DND-41 (cell line): Measurements from ENCODE around the gene FASTK.

ENCODE experiments used
- EZH2 ChIP-seq: IDR thresholded peaks from 3 replicates; pipeline ENCODE4 v1.6.1; 2012; ENCODE audit warnings: borderline replicate concordance, low read depth, mild to moderate bottlenecking, moderate library complexity, low read length, inconsistent platforms; ENCODE audit not compliant: severe bottlenecking
- TF ChIP-seq, protein P1 (sequence below): IDR thresholded peaks from 2 replicates; pipeline ENCODE4 v1.5.1; 2012; ENCODE audit warnings: borderline replicate concordance, low read length, moderate library complexity, mild to moderate bottlenecking; ENCODE audit not compliant: poor library complexity, severe bottlenecking; ENCODE audit errors: extremely low read depth

GRCh38 chr7:151120896-151121295 lies 40.3 kb upstream of the FASTK start:
- TF ChIP-seq, protein P1, sequence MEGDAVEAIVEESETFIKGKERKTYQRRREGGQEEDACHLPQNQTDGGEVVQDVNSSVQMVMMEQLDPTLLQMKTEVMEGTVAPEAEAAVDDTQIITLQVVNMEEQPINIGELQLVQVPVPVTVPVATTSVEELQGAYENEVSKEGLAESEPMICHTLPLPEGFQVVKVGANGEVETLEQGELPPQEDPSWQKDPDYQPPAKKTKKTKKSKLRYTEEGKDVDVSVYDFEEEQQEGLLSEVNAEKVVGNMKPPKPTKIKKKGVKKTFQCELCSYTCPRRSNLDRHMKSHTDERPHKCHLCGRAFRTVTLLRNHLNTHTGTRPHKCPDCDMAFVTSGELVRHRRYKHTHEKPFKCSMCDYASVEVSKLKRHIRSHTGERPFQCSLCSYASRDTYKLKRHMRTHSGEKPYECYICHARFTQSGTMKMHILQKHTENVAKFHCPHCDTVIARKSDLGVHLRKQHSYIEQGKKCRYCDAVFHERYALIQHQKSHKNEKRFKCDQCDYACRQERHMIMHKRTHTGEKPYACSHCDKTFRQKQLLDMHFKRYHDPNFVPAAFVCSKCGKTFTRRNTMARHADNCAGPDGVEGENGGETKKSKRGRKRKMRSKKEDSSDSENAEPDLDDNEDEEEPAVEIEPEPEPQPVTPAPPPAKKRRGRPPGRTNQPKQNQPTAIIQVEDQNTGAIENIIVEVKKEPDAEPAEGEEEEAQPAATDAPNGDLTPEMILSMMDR = no peak
- TF ChIP-seq EZH2 = no peak
